HepG2 (cell line): ENCODE data around the gene CHIC1. TPM values are rescaled to one million over a fixed set of nuclear protein-coding genes. Genes with fewer than 3 reads are reported as not detected.

ENCODE experiments used
- ATAC-seq: fragments of 200-7000 bp; cut with Tn5 transposase; 3 replicates; pipeline ENCODE4 v1.9.1; 2020; ENCODE audit warnings: mild to moderate bottlenecking, moderate library complexity
- BruUV-seq: library from RNA; stranded (reverse); fragments of 400-500 nt; replicated peaks from 2 replicates; lab custom pipeline; 2021; lab: Mats Ljungman, UMichigan
- CTCF ChIA-PET: fragments of 300-600 bp; formaldehyde crosslinking; extraction: SDS; loops from one replicate; lab custom pipeline; 2021; ENCODE audit warnings: low total read pairs, inconsistent platforms, low intra/inter-chr PET ratio; lab: Yijun Ruan, JAX
- POLR2A ChIA-PET: fragments of 350-600 bp; sonication (Branson Sonifier 250); formaldehyde crosslinking; loops from one replicate; lab custom pipeline; 2020; ENCODE audit warnings: antibody characterized with exemption, inconsistent platforms; lab: Yijun Ruan, JAX
- DNase-seq: peaks from one replicate; pipeline ENCODE4 v3.0.0-alpha.2; 2015; ENCODE audit warnings: low spot score
- FAIRE-seq: peaks from 3 replicates; lab custom pipeline; 2011; peaks lifted over from hg19 to GRCh38; lab: Jason Lieb, UNC
- H2AFZ ChIP-seq: one replicate; pipeline ENCODE4 v1.6.1; 2011; ENCODE audit warnings: low read length, inconsistent platforms
- H3K27ac ChIP-seq: fragments of 300-600 bp; 3 replicates; pipeline ENCODE4 v1.8.0; 2011; ENCODE audit warnings: mixed run types, mild to moderate bottlenecking, mixed read lengths, low read length, inconsistent platforms; ENCODE audit not compliant: insufficient read depth; ENCODE audit errors: extremely low read length
- H3K27me3 ChIP-seq, 2 experiments: fragments of 200-600 bp in 1 of 2; 2 replicates in 1 of 2; 3 replicates in 1 of 2; pipeline versions ENCODE4 v1.6.0 to v1.8.0; 2011; ENCODE audit warnings: low read length in 2 of 2, mild to moderate bottlenecking in 2 of 2, moderate library complexity in 2 of 2, inconsistent platforms in 1 of 2; ENCODE audit not compliant: insufficient read depth in 2 of 2, control insufficient read depth in 1 of 2
- H3K36me3 ChIP-seq, 2 experiments: fragments of 200-600 bp in 1 of 2; replicated peaks in 1 of 2; 2 replicates in 1 of 2; 3 replicates in 1 of 2; pipeline versions ENCODE4 v1.5.1 to v1.8.0; 2011; ENCODE audit warnings: low read length in 2 of 2, inconsistent platforms in 1 of 2; ENCODE audit not compliant: insufficient read depth in 2 of 2, control insufficient read depth in 1 of 2
- H3K4me1 ChIP-seq: 2 replicates; pipeline ENCODE4 v1.5.1; 2012; ENCODE audit warnings: low read length, inconsistent platforms; ENCODE audit not compliant: insufficient read depth
- H3K4me2 ChIP-seq: 2 replicates; pipeline ENCODE4 v1.6.0; 2011; ENCODE audit warnings: low read depth, low read length, inconsistent platforms
- H3K4me3 ChIP-seq, 3 experiments: fragments of 200-600 bp in 1 of 3; sonication (generic), shearing (Covaris generic) in 1 of 3; replicated peaks in 1 of 3; 2 replicates each; pipeline ENCODE4 v1.5.1; 2011 to 2016; ENCODE audit warnings: low read length in 3 of 3, inconsistent platforms in 2 of 3, low read depth in 2 of 3, mild to moderate bottlenecking in 2 of 3, control low read depth in 1 of 3, mixed read lengths in 1 of 3; ENCODE audit not compliant: insufficient read depth in 1 of 3
- H3K79me2 ChIP-seq: one replicate; pipeline ENCODE4 v1.6.1; 2011; ENCODE audit warnings: low read length, inconsistent platforms; ENCODE audit not compliant: insufficient read depth
- H3K9ac ChIP-seq: 2 replicates; pipeline ENCODE4 v1.6.0; 2011; ENCODE audit warnings: mild to moderate bottlenecking, low read depth, low read length, inconsistent platforms; ENCODE audit not compliant: insufficient read depth
- H3K9me3 ChIP-seq: 2 replicates; pipeline ENCODE4 v1.5.1; 2012; ENCODE audit warnings: mild to moderate bottlenecking, low read length
- H4K20me1 ChIP-seq: 2 replicates; pipeline ENCODE4 v1.6.0; 2011; ENCODE audit warnings: inconsistent platforms, mild to moderate bottlenecking, low read length, moderate library complexity; ENCODE audit not compliant: insufficient read depth
- DMAP1 ChIP-seq: IDR thresholded peaks from 2 replicates; pipeline ENCODE4 v1.6.1; 2016
- ISX ChIP-seq: sonication (generic); formaldehyde crosslinking; conservative IDR thresholded peaks from 2 replicates; pipeline ENCODE4 v1.5.0; 2020; ENCODE audit warnings: missing genetic modification reagents
- MED1 ChIP-seq: sonication (generic); formaldehyde crosslinking; IDR thresholded peaks from 2 replicates; pipeline ENCODE4 v1.4.0; 2020; ENCODE audit warnings: missing genetic modification reagents
- PAXIP1 ChIP-seq: sonication (generic); formaldehyde crosslinking; conservative IDR thresholded peaks from 2 replicates; pipeline ENCODE4 v1.4.0; 2020; ENCODE audit warnings: mild to moderate bottlenecking, missing genetic modification reagents, moderate library complexity
- RARG ChIP-seq: sonication (generic); formaldehyde crosslinking; IDR thresholded peaks from 2 replicates; pipeline ENCODE4 v1.4.0; 2020; ENCODE audit warnings: low read depth, mild to moderate bottlenecking, missing genetic modification reagents
- RELA ChIP-seq: sonication (generic); formaldehyde crosslinking; IDR thresholded peaks from 2 replicates; pipeline ENCODE4 v1.4.0; 2020; ENCODE audit warnings: missing genetic modification reagents
- SATB2 ChIP-seq: sonication (generic); formaldehyde crosslinking; IDR thresholded peaks from 2 replicates; pipeline ENCODE4 v1.5.0; 2020; ENCODE audit warnings: missing genetic modification reagents
- SIX1 ChIP-seq: sonication (generic); formaldehyde crosslinking; IDR thresholded peaks from 2 replicates; pipeline ENCODE4 v1.4.0; 2020; ENCODE audit warnings: missing genetic modification reagents, borderline replicate concordance
- TIGD3 ChIP-seq: sonication (generic); formaldehyde crosslinking; IDR thresholded peaks from 2 replicates; pipeline ENCODE4 v1.5.1; 2020; ENCODE audit warnings: mild to moderate bottlenecking, missing genetic modification reagents, borderline replicate concordance
- YEATS4 ChIP-seq: sonication (generic); formaldehyde crosslinking; IDR thresholded peaks from 2 replicates; pipeline ENCODE4 v1.4.0; 2020; ENCODE audit warnings: missing genetic modification reagents, borderline replicate concordance
- ZC3H4 ChIP-seq: sonication (generic); formaldehyde crosslinking; IDR thresholded peaks from 2 replicates; pipeline ENCODE4 v1.4.0; 2020; ENCODE audit warnings: missing genetic modification reagents, borderline replicate concordance
- ZFX ChIP-seq: sonication (generic); formaldehyde crosslinking; IDR thresholded peaks from 2 replicates; pipeline ENCODE4 v1.4.0; 2020; ENCODE audit warnings: mild to moderate bottlenecking, low read depth, missing genetic modification reagents, moderate library complexity
- ZNF124 ChIP-seq: sonication (generic); formaldehyde crosslinking; IDR thresholded peaks from 2 replicates; pipeline ENCODE4 v1.4.0; 2020; ENCODE audit warnings: missing genetic modification reagents
- ZNF503 ChIP-seq: sonication (generic); formaldehyde crosslinking; IDR thresholded peaks from 2 replicates; pipeline ENCODE4 v1.4.0; 2020; ENCODE audit warnings: missing genetic modification reagents
- WGBS: methylation state at CpG from one replicate; pipeline ENCODE4 v1.1.6; 2017; ENCODE audit warnings: low lambda C conversion rate; 5-methylcytosine and 5-hydroxymethylcytosine counted together
- in situ Hi-C: cut with HindIII; loops from 2 replicates; pipeline ENCODE4 v1.10.0; 2017; ENCODE audit warnings: low pct_unique_long_range_greater_than_20kb; ENCODE audit not compliant: extremely low pct_ligation_motif_present
- intact Hi-C: fragments of 100-400 bp; cut with micrococcal nuclease; formaldehyde crosslinking; loops from one replicate; pipeline ENCODE4 v1.10.0; 2022; ENCODE audit not compliant: unreplicated experiment
- polyA plus RNA-seq, 8 experiments: library from polyadenylated mRNA; depleted of rRNA in 3 of 8; stranded (reverse) in 7 of 8; unstranded in 1 of 8; fragments of >200 nt; fragmentation: Illumina TruSeq in 4 of 8; extraction: Trizol in 4 of 8; gene quantifications; 2 replicates each; pipeline versions ENCODE4 v1.2.1 to v1.2.3, GENCODE V29; 2011 to 2016; ENCODE audit warnings: low read depth in 4 of 8, missing spikeins in 1 of 8, mixed read lengths in 1 of 8; ENCODE audit not compliant: insufficient read depth in 1 of 8
- total RNA-seq, 5 experiments: library from RNA; depleted of rRNA; stranded (reverse); fragments of >200 nt; fragmentation: Illumina TruSeq; extraction: Trizol; gene quantifications; 2 replicates each; pipeline ENCODE4 v1.2.3, GENCODE V29; 2016; ENCODE audit warnings: low read depth in 1 of 5

The CHIC1 gene
- total and polyA plus RNA-seq, 2 of the 13 experiments (the other 11 are each of a cell fraction or from before 2014, with no cell fraction given): 0.04 TPM; not detected in 1

- intact Hi-C loops: no loop called here
- Histone ChIP-seq H2AFZ (no peak overlapping the region), H3K27me3 (no peaks in the 10 kb centered on the region), H3K27ac (no peak overlapping the region), H4K20me1 (no peaks in the 10 kb centered on the region), H3K36me3 (no peaks in the 10 kb centered on the region), H3K4me3 (no peak overlapping the region), H3K79me2 (no peaks in the 10 kb centered on the region), H3K4me2 (no peak overlapping the region), H3K9me3 (no peaks in the 10 kb centered on the region), H3K9ac (no peak overlapping the region), H3K4me1 (no peaks in the 10 kb centered on the region)
- FAIRE-seq (no peak), ATAC-seq (no peak), DNase-seq (no peak)
- TF ChIP-seq ZFX (CRISPR knock-in tag) (no peak), SATB2 (CRISPR knock-in tag) (no peak), ZNF503 (CRISPR knock-in tag) (no peak), RELA (CRISPR knock-in tag) (no peak), ZNF124 (CRISPR knock-in tag) (no peak), MED1 (CRISPR knock-in tag) (no peak), YEATS4 (CRISPR knock-in tag) (no peak), TIGD3 (CRISPR knock-in tag) (no peak), ISX (CRISPR knock-in tag) (no peak), ZC3H4 (CRISPR knock-in tag) (no peak), DMAP1 (CRISPR knock-in tag) (no peak), PAXIP1 (CRISPR knock-in tag) (no peak), SIX1 (no peak), RARG (CRISPR knock-in tag) (no peak)
- BruUV-seq: no TSS peak
- in situ Hi-C loops: no loop called here
- ChIA-PET CTCF (no interaction called here), POLR2A (no interaction called here)
- 6% methylated on average over 2 of the region's 2 CpGs for WGBS
Measured at GRCh38 chrX:73577361-73577760, 14.4 kb downstream of the CHIC1 start.
